Measurements from ENCODE around the gene TMEM254. TPM values are rescaled to one million over a fixed set of nuclear protein-coding genes. Genes with fewer than 3 reads are reported as not detected.
A peak's percentile ranks its signal among the peaks of the same experiment; 100 is the strongest.

The TMEM254 gene
- total RNA-seq, 1 donor from 2014 or later = 34.8 TPM

GRCh38 chr10:80100861-80101695 lies 22.6 kb downstream of the TMEM254 start:
- TF ChIP-seq, protein P1, sequence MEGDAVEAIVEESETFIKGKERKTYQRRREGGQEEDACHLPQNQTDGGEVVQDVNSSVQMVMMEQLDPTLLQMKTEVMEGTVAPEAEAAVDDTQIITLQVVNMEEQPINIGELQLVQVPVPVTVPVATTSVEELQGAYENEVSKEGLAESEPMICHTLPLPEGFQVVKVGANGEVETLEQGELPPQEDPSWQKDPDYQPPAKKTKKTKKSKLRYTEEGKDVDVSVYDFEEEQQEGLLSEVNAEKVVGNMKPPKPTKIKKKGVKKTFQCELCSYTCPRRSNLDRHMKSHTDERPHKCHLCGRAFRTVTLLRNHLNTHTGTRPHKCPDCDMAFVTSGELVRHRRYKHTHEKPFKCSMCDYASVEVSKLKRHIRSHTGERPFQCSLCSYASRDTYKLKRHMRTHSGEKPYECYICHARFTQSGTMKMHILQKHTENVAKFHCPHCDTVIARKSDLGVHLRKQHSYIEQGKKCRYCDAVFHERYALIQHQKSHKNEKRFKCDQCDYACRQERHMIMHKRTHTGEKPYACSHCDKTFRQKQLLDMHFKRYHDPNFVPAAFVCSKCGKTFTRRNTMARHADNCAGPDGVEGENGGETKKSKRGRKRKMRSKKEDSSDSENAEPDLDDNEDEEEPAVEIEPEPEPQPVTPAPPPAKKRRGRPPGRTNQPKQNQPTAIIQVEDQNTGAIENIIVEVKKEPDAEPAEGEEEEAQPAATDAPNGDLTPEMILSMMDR (IDR thresholded peaks at IDR 0.05; ENCODE audit: unreplicated experiment) = no peak
- Mint-ChIP-seq H3K9me3 (ENCODE audit: low read depth) (no peaks in the 10 kb centered on the region), H3K27me3 (no peaks in the 10 kb centered on the region), H3K4me1 (ENCODE audit: low read depth) (peaks cover 5% of the 10 kb centered on the region), H3K36me3 (ENCODE audit: insufficient read depth) (no peaks in the 10 kb centered on the region), H3K27ac (no peak overlapping the region), H3K4me3 (ENCODE audit: low read depth) (no peak overlapping the region)
- no peak for DNase-seq (ENCODE audit: low spot score, unreplicated experiment)

GRCh38 chr10:80104066-80104926 lies 25.8 kb downstream of the TMEM254 start:
- Mint-ChIP-seq H3K9me3 (ENCODE audit: low read depth) (peaks cover 10% of the 10 kb centered on the region), H3K4me3 (ENCODE audit: low read depth) (no peak overlapping the region), H3K27me3 (no peaks in the 10 kb centered on the region), H3K27ac (no peak overlapping the region), H3K4me1 (ENCODE audit: low read depth) (peaks cover 7% of the 10 kb centered on the region), H3K36me3 (ENCODE audit: insufficient read depth) (peaks cover 10% of the 10 kb centered on the region)
- TF ChIP-seq, protein P1 (IDR thresholded peaks at IDR 0.05; ENCODE audit: unreplicated experiment) = no peak
- DNase-seq (ENCODE audit: low spot score, unreplicated experiment) = no peak

DNA sequence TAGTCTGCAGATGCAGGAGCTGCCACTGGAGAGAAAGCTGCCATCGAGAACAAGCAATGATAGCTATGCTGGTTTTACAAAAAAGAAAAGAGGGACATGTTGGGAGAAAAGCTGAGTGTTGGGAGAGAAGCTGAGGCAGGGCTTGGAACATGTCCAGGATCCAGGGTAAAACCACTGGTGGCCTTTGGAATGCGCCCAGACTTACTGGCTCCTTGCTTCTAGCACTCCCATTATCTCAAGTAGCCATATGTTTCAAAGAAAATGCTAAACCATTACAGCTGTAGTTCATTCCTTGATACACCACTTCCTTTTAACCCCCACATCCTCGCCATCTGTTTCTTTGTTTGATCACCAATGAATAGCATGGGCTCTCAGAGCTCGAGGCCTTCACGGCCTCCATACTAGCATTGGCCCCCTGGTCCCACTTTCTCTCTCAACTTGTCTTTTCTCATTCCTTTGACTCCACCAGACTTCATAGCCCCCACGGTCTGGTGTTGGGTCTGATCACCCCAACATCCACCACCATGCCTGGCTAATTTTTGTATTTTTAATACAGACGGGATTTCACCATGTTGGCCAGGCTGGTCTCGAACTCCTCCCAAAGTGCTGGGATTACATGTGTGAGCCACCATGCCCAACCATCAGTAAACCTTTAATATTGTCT lies 30.2 kb downstream of the TMEM254 start:
- peaks cover 16% of the 10 kb centered on the region for H3K4me1 Mint-ChIP-seq (ENCODE audit: low read depth)
- no peak overlapping the region for H3K4me3 Mint-ChIP-seq (ENCODE audit: low read depth)
- no peak overlapping the region for H3K27ac Mint-ChIP-seq
- H3K9me3 Mint-ChIP-seq (ENCODE audit: low read depth) = peaks cover 13% of the 10 kb centered on the region
- no peak for DNase-seq (ENCODE audit: low spot score, unreplicated experiment)
- TF ChIP-seq, protein P1 (IDR thresholded peaks at IDR 0.05; ENCODE audit: unreplicated experiment) = no peak
- peaks cover 13% of the 10 kb centered on the region for H3K36me3 Mint-ChIP-seq (ENCODE audit: insufficient read depth)
- H3K27me3 Mint-ChIP-seq = no peaks in the 10 kb centered on the region

GRCh38 chr10:80110986-80111385 lies 32.5 kb downstream of the TMEM254 start:
- Mint-ChIP-seq H3K4me1 (ENCODE audit: low read depth) (peaks cover 13% of the 10 kb centered on the region), H3K27me3 (no peaks in the 10 kb centered on the region), H3K36me3 (ENCODE audit: insufficient read depth) (peaks cover 13% of the 10 kb centered on the region), H3K9me3 (ENCODE audit: low read depth) (peaks cover 13% of the 10 kb centered on the region), H3K27ac (peak overlapping the region; percentile 89), H3K4me3 (ENCODE audit: low read depth) (peak overlapping the region; percentile 35)
- no peak for DNase-seq (ENCODE audit: low spot score, unreplicated experiment)
- TF ChIP-seq, protein P1 (IDR thresholded peaks at IDR 0.05; ENCODE audit: unreplicated experiment) = no peak

- Mint-ChIP-seq H3K27ac (no peak overlapping the region), H3K27me3 (peaks cover 6% of the 10 kb centered on the region), H3K4me1 (ENCODE audit: low read depth) (no peaks in the 10 kb centered on the region), H3K36me3 (ENCODE audit: insufficient read depth) (no peaks in the 10 kb centered on the region), H3K4me3 (ENCODE audit: low read depth) (no peak overlapping the region), H3K9me3 (ENCODE audit: low read depth) (no peaks in the 10 kb centered on the region)
- DNase-seq (ENCODE audit: low spot score, unreplicated experiment) = no peak
- TF ChIP-seq, protein P1 (IDR thresholded peaks at IDR 0.05; ENCODE audit: unreplicated experiment) = no peak
Measured at GRCh38 chr10:80118669-80119068, 40.2 kb downstream of the TMEM254 start.
